Measurements from ENCODE around the gene CENPL. TPM values are rescaled to one million over a fixed set of nuclear protein-coding genes. Genes with fewer than 3 reads are reported as not detected.

The CENPL gene
- total and polyA plus RNA-seq, 9 of the 15 experiments (the other 6 are each of a cell fraction or from before 2014, with no cell fraction given): 33.0 to 52.7 (median 39.7) TPM

DNA sequence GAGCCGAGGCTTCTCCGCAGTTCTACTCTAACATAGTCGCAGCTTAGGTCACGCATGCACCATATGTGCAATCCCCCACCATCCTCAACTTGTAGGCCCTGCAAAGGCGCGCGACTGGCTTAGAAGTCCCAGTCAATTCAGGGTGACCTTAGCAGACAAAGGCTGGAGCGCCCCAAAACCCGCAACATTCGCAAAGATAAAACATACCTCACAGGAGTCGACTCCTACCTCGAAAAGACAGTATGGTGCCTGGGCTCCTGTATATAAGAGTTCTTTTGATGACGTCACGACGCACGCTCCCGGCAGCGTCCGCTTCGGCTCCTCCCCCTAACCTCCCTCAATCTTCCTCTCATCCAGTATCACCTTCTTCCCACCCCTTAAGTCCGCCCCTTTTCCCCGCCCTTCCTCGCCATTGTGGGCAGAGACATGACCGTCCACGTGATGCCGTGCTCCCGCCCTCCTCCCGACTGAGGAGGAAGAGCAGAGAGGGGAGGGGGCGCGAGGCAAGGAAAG is 43.1 kb upstream of the CENPL start, which contains the start of gene GAS5 (continued):
- TF ChIP-seq MED1 (CRISPR knock-in tag; IDR thresholded peaks at IDR 0.05; ENCODE audit: borderline replicate concordance): no peak
- peak; percentile 70; the same call in 1 of the 2 replicates for TF ChIP-seq THRB (CRISPR knock-in tag; conservative IDR thresholded peaks at IDR 0.05)
- TF ChIP-seq, protein P1, sequence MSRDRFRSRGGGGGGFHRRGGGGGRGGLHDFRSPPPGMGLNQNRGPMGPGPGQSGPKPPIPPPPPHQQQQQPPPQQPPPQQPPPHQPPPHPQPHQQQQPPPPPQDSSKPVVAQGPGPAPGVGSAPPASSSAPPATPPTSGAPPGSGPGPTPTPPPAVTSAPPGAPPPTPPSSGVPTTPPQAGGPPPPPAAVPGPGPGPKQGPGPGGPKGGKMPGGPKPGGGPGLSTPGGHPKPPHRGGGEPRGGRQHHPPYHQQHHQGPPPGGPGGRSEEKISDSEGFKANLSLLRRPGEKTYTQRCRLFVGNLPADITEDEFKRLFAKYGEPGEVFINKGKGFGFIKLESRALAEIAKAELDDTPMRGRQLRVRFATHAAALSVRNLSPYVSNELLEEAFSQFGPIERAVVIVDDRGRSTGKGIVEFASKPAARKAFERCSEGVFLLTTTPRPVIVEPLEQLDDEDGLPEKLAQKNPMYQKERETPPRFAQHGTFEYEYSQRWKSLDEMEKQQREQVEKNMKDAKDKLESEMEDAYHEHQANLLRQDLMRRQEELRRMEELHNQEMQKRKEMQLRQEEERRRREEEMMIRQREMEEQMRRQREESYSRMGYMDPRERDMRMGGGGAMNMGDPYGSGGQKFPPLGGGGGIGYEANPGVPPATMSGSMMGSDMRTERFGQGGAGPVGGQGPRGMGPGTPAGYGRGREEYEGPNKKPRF (IDR thresholded peaks at IDR 0.05; ENCODE audit: low read depth, low read length): no peak
- TF ChIP-seq SOX6 (IDR thresholded peaks at IDR 0.05): peak; percentile 55; the same call in 1 of the 2 replicates
- no peak for TF ChIP-seq ELF4 (CRISPR knock-in tag; IDR thresholded peaks at IDR 0.05)
- no peak for TF ChIP-seq BACH1 (tag; IDR thresholded peaks at IDR 0.05)
- no peak for TF ChIP-seq CBX3 (IDR thresholded peaks at IDR 0.05; ENCODE audit: borderline replicate concordance in 1 of 2, low read length in 2 of 2)
- TF ChIP-seq ZNF764 (CRISPR knock-in tag; IDR thresholded peaks at IDR 0.05; ENCODE audit: low read depth): no peak
- TF ChIP-seq MTA2 (IDR thresholded peaks at IDR 0.05; ENCODE audit: low read depth): no peak
- TF ChIP-seq PRDM10 (IDR thresholded peaks at IDR 0.05; ENCODE audit: partially characterized antibody): peak; percentile 61
- peak; percentile 32; the same call in 1 of the 2 replicates for TF ChIP-seq ZNF75A (CRISPR knock-in tag; IDR thresholded peaks at IDR 0.05)
